Smooth muscle cell (in vitro differentiated cells): ENCODE results near the gene KIF23. TPM values are rescaled to one million over a fixed set of nuclear protein-coding genes. Genes with fewer than 3 reads are reported as not detected.
A peak's percentile ranks its signal among the peaks of the same experiment; 100 is the strongest.

ENCODE experiments used
- DNase-seq: peaks from one replicate; lab custom pipeline; 2025; ENCODE audit not compliant: unreplicated experiment; lab: John Stamatoyannopoulos, UW
- H2AFZ ChIP-seq: fragments of 200-600 bp; sonication (generic); 2 replicates; pipeline ENCODE4 v1.6.0; 2016; ENCODE audit warnings: antibody characterized with exemption, low read depth, mild to moderate bottlenecking
- H3F3A ChIP-seq: fragments of 200-600 bp; sonication (generic); 2 replicates; pipeline ENCODE4 v1.6.0; 2017; ENCODE audit warnings: antibody characterized with exemption, low read depth
- H3K27ac ChIP-seq: fragments of 200-600 bp; sonication (generic); 2 replicates; pipeline ENCODE4 v1.5.1; 2016; ENCODE audit warnings: low read depth, mild to moderate bottlenecking
- H3K27me3 ChIP-seq: fragments of 200-600 bp; sonication (generic); 2 replicates; pipeline ENCODE4 v1.6.1; 2016; ENCODE audit warnings: low read depth, mild to moderate bottlenecking
- H3K36me3 ChIP-seq: fragments of 200-600 bp; sonication (generic); 2 replicates; pipeline ENCODE4 v1.5.1; 2016; ENCODE audit warnings: low read depth
- H3K4me1 ChIP-seq: fragments of 200-600 bp; sonication (generic); 2 replicates; pipeline ENCODE4 v1.5.1; 2016; ENCODE audit warnings: low read depth
- H3K4me2 ChIP-seq: fragments of 200-600 bp; sonication (generic); 2 replicates; pipeline ENCODE4 v1.6.0; 2016; ENCODE audit warnings: mild to moderate bottlenecking
- H3K4me3 ChIP-seq: fragments of 200-600 bp; sonication (generic); 2 replicates; pipeline ENCODE4 v1.5.1; 2016; ENCODE audit warnings: mild to moderate bottlenecking
- H3K79me2 ChIP-seq: fragments of 200-600 bp; sonication (generic); 2 replicates; pipeline ENCODE4 v1.6.0; 2016; ENCODE audit warnings: low read depth, mild to moderate bottlenecking
- H3K9ac ChIP-seq: fragments of 200-600 bp; sonication (generic); 2 replicates; pipeline ENCODE4 v1.6.0; 2016; ENCODE audit warnings: low read depth
- H3K9me3 ChIP-seq: fragments of 200-600 bp; sonication (generic); replicated peaks from 2 replicates; pipeline ENCODE4 v1.5.1; 2016; ENCODE audit warnings: low read depth
- H4K20me1 ChIP-seq: fragments of 200-600 bp; sonication (generic); 2 replicates; pipeline ENCODE4 v1.6.0; 2016; ENCODE audit warnings: low read depth
- CTCF ChIP-seq: fragments of 200-600 bp; sonication (generic); IDR thresholded peaks from 2 replicates; pipeline ENCODE4 v1.5.1; 2017; ENCODE audit warnings: borderline replicate concordance, mild to moderate bottlenecking, antibody characterized with exemption; ENCODE audit not compliant: insufficient read depth, poor library complexity, severe bottlenecking
- WGBS: methylation state at CpG from one replicate; pipeline ENCODE4 v1.1.7; 2016; ENCODE audit warnings: low lambda C conversion rate; 5-methylcytosine and 5-hydroxymethylcytosine counted together
- polyA plus RNA-seq: library from polyadenylated mRNA; unstranded; fragments of >200 nt; fragmentation: Nextera tagmentation; extraction: Ambion mirVana; gene quantifications from 2 replicates; pipeline ENCODE4 v1.2.1, GENCODE V29; 2016
- total RNA-seq: library from RNA; depleted of rRNA; stranded (reverse); fragments of >200 nt; gene quantifications from 2 replicates; pipeline ENCODE4 v1.2.3, GENCODE V29; 2014

KIF23 gene
- total and polyA plus RNA-seq, 2 experiments from 2014 or later, result 14.3 to 44.1 TPM

GRCh38 chr15:69476704-69477473, 62.7 kb downstream of the KIF23 start:
- WGBS, result 93% methylated on average over 9 of the region's 9 CpGs
- Histone ChIP-seq H3F3A (no peaks in the 10 kb centered on the region), H3K4me2 (no peak overlapping the region), H3K27me3 (no peaks in the 10 kb centered on the region), H3K27ac (no peak overlapping the region), H3K79me2 (no peaks in the 10 kb centered on the region), H3K4me1 (no peaks in the 10 kb centered on the region), H3K36me3 (no peaks in the 10 kb centered on the region), H3K9me3 (no peaks in the 10 kb centered on the region), H3K9ac (no peak overlapping the region), H2AFZ (no peak overlapping the region), H4K20me1 (no peaks in the 10 kb centered on the region), H3K4me3 (no peak overlapping the region)
- no peak for TF ChIP-seq CTCF
- no peak for DNase-seq

DNA sequence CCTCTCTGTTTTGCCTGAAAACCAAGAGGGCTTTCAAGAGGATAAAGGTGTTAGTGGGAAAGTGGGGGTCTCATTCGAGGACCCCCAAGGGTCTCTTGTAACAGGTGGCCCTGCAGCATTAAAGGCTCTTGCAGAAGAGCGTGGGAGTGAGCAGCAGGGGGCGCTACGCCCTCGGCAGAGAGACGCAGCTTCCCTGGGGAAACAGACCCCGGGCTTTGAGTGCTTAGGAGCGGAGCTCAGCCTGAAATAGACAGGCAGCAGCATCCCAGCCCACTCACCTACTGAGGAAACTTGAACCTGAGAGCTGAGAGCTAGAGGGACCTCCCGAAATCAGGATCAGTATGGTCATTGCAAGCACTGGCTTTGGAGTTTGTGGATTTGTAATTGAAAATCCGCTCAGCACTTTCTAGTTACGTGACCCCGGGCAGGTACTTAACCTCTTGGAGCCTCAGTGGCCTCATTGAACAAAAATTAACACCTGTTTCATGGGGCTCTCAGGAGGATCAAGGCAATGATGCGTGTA, 64.2 kb downstream of the KIF23 start:
- Histone ChIP-seq H4K20me1 (no peaks in the 10 kb centered on the region), H3K79me2 (no peaks in the 10 kb centered on the region), H3K4me1 (no peaks in the 10 kb centered on the region), H3K4me2 (no peak overlapping the region), H3K4me3 (no peak overlapping the region), H3K27me3 (no peaks in the 10 kb centered on the region), H3K9me3 (no peaks in the 10 kb centered on the region), H3K36me3 (no peaks in the 10 kb centered on the region), H3F3A (no peaks in the 10 kb centered on the region), H2AFZ (no peak overlapping the region), H3K9ac (no peak overlapping the region), H3K27ac (no peak overlapping the region)
- 32% methylated on average over 13 of the region's 13 CpGs for WGBS
- peak; percentile 11 for DNase-seq
- peak; percentile 96 for TF ChIP-seq CTCF

GRCh38 chr15:69479081-69479480, 64.9 kb downstream of the KIF23 start:
- Histone ChIP-seq H3K4me1 (no peaks in the 10 kb centered on the region), H3F3A (no peaks in the 10 kb centered on the region), H4K20me1 (no peaks in the 10 kb centered on the region), H3K79me2 (no peaks in the 10 kb centered on the region), H2AFZ (no peak overlapping the region), H3K4me3 (no peak overlapping the region), H3K36me3 (no peaks in the 10 kb centered on the region), H3K9me3 (no peaks in the 10 kb centered on the region), H3K4me2 (no peak overlapping the region), H3K27ac (no peak overlapping the region), H3K27me3 (no peaks in the 10 kb centered on the region), H3K9ac (no peak overlapping the region)
- TF ChIP-seq CTCF, result no peak
- 90% methylated on average over 4 of the region's 4 CpGs for WGBS
- no peak for DNase-seq

GRCh38 chr15:69479971-69480370, 65.8 kb downstream of the KIF23 start:
- no peak for DNase-seq

More at GRCh38 chr15:69479971-69480370, 65.8 kb downstream of the KIF23 start:
- no peak overlapping the region for H2AFZ ChIP-seq
- no peak overlapping the region for H3K4me3 ChIP-seq
- H3K4me1 ChIP-seq, result no peaks in the 10 kb centered on the region
- no peak overlapping the region for H3K9ac ChIP-seq
- H3K9me3 ChIP-seq, result no peaks in the 10 kb centered on the region
- no peak for TF ChIP-seq CTCF
- no peaks in the 10 kb centered on the region for H3K36me3 ChIP-seq
- no peak overlapping the region for H3K4me2 ChIP-seq
- H3K79me2 ChIP-seq, result no peaks in the 10 kb centered on the region
- H4K20me1 ChIP-seq, result no peaks in the 10 kb centered on the region
- 100% methylated on average over 2 of the region's 2 CpGs for WGBS
- no peaks in the 10 kb centered on the region for H3K27me3 ChIP-seq
- no peak overlapping the region for H3K27ac ChIP-seq
- no peaks in the 10 kb centered on the region for H3F3A ChIP-seq
